Measurements from ENCODE around the gene SDCBP2. TPM values are rescaled to one million over a fixed set of nuclear protein-coding genes. Genes with fewer than 3 reads are reported as not detected.
A peak's percentile ranks its signal among the peaks of the same experiment; 100 is the strongest.

SDCBP2 gene
- total and polyA plus RNA-seq, 2 of the 8 experiments (the other 6 are each of a cell fraction or from before 2014, with no cell fraction given): 4.2 to 6.7 TPM

DNA sequence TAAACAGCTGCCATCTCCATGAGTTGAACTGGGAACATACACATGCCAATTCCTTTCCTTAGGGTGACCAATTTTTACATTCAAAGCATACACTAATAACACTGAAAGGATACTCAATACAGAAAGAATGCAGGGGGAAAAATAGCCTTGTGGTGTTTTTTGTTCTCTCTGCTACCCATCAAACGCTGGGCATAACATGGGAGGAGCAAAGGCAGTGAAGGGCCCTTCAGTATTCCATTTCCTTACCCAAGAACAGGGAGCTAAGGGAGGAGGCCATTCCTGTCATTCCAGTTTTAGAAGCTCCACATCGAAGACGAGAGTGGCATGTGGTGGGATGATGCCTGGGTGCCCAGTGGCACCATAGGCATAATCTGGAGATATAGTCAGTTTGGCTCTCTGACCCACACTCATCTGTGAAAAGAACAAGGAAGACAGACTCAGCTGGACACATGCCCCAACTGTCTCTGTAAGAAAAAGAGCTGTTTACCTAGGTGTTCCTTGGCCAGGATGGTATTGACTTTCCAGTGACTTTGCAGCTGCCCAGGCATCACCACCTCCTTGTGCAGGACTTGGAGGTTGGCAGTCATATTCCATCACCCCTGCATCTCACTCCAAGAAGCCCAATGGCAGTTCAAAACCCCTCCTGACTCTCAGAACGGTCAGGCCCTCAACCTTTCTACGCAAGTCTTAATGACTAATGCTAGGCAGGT is 43.0 kb upstream of the SDCBP2 start:
- ChIA-PET CTCF (ENCODE audit: partially characterized antibody) (interaction anchor here (0.8 to 1.7 kb wide), 5 partner anchors 10 to 97 kb away, joined by 3 to 5 read pairs (median 3); no protein-coding TSS in a partner anchor), POLR2A (ENCODE audit: partially characterized antibody) (interaction anchor here (1.0 kb wide), 2 partner anchors 11 to 20 kb away, joined by 3 read pairs; no protein-coding TSS in a partner anchor)
- Histone ChIP-seq H3K4ac (replicated peaks; ENCODE audit: insufficient read length, low read depth, low read length) (no peak overlapping the region), H3K9me3 (ENCODE audit: insufficient read depth in 2 of 2, low read depth in 1 of 2, low read length in 1 of 2) (no peaks in the 10 kb centered on the region), H3K9ac (replicated peaks in 1 of 4; ENCODE audit: extremely low read depth in 1 of 4, low read depth in 3 of 4, low read length in 3 of 4) (no peak overlapping the region), H3K4me2 (ENCODE audit: insufficient read depth in 1 of 2, low read depth in 2 of 2, low read length in 2 of 2) (no peak overlapping the region), H2BK5ac (ENCODE audit: low read depth, low read length) (no peak overlapping the region), H3K27me3 (replicated peaks in 1 of 4; ENCODE audit: control insufficient read depth in 3 of 4, extremely low read depth in 1 of 4, insufficient read depth in 3 of 4, low read length in 3 of 4) (no peaks in the 10 kb centered on the region), H3K23ac (ENCODE audit: insufficient read length) (no peak overlapping the region), H3K23me2 (ENCODE audit: low read depth, low read length) (no peaks in the 10 kb centered on the region), H3K56ac (replicated peaks; ENCODE audit: insufficient read length, low read depth, low read length) (no peak overlapping the region), H3K79me1 (ENCODE audit: low read depth, low read length) (peaks cover 10% of the 10 kb centered on the region; the same call in 1 of the 2 replicates), H2BK120ac (replicated peaks; ENCODE audit: low read depth, low read length) (no peak overlapping the region), H4K20me1 (replicated peaks in 1 of 2; ENCODE audit: control insufficient read depth in 1 of 2, insufficient read depth in 2 of 2, low read length in 2 of 2) (peaks cover 8 to 24% of the 10 kb centered on the region in 2 experiments), H2AK5ac (ENCODE audit: low read depth, low read length) (no peak overlapping the region), H3K4me1 (replicated peaks in 1 of 4; ENCODE audit: control insufficient read depth in 3 of 4, insufficient read depth in 4 of 4, low read length in 3 of 4) (peaks cover 0 to 9% (median 0%) of the 10 kb centered on the region in 4 experiments; a peak in 2 of 7 replicates), H2AFZ (ENCODE audit: low read length) (no peak overlapping the region), H4K91ac (replicated peaks; ENCODE audit: insufficient read length, low read length) (no peak overlapping the region), H4K8ac (ENCODE audit: extremely low read depth, insufficient read depth, low read length) (no peak overlapping the region), H3K27ac (ENCODE audit: low read depth, low read length) (no peak overlapping the region), H3K4me3 (ENCODE audit: extremely low read depth in 1 of 4, insufficient read depth in 2 of 4, low read depth in 3 of 4, low read length in 4 of 4) (no peak overlapping the region), H3K18ac (ENCODE audit: extremely low read depth, low read length) (no peak overlapping the region), H3K14ac (ENCODE audit: insufficient read length) (no peak overlapping the region), H2BK12ac (ENCODE audit: low read depth, low read length) (no peak overlapping the region), H2BK20ac (ENCODE audit: low read length) (no peak overlapping the region), H3K79me2 (ENCODE audit: control insufficient read depth in 1 of 2, insufficient read depth in 2 of 2, low read length in 2 of 2) (peaks cover 0 to 31% of the 10 kb centered on the region in 2 experiments; a peak in 3 of 4 replicates), H2BK15ac (ENCODE audit: low read length) (no peak overlapping the region), H3K36me3 (ENCODE audit: control insufficient read depth in 2 of 4, insufficient read depth in 4 of 4, low read length in 3 of 4) (peaks cover 6 to 47% (median 21%) of the 10 kb centered on the region in 4 experiments), H4K5ac (ENCODE audit: insufficient read length, low read depth, low read length) (no peak overlapping the region)
- FAIRE-seq (no peak), DNase-seq (ENCODE audit: low read depth in 1 of 2, low spot score in 2 of 2) (peak in 1 of 2 experiments; percentile 3)
- 92% methylated on average over 5 of the region's 5 CpGs; no CpG with 5 or more reads in 1 of the 2 experiments for WGBS, 2 experiments (ENCODE audit: extremely low coverage in 1 of 2, insufficient coverage in 1 of 2, insufficient read length in 1 of 2, insufficient replicate concordance in 2 of 2, low coverage in 1 of 2, low lambda C conversion rate in 2 of 2, missing lambda C conversion rate in 1 of 2)
- TF ChIP-seq, protein P1, sequence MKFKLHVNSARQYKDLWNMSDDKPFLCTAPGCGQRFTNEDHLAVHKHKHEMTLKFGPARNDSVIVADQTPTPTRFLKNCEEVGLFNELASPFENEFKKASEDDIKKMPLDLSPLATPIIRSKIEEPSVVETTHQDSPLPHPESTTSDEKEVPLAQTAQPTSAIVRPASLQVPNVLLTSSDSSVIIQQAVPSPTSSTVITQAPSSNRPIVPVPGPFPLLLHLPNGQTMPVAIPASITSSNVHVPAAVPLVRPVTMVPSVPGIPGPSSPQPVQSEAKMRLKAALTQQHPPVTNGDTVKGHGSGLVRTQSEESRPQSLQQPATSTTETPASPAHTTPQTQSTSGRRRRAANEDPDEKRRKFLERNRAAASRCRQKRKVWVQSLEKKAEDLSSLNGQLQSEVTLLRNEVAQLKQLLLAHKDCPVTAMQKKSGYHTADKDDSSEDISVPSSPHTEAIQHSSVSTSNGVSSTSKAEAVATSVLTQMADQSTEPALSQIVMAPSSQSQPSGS (IDR thresholded peaks at IDR 0.05; ENCODE audit: low read length): no peak
- no peak for TF ChIP-seq SP1 (IDR thresholded peaks at IDR 0.05; ENCODE audit: low read depth, low read length)
- TF ChIP-seq RAD21 (IDR thresholded peaks at IDR 0.05 in 1 of 2, conservative IDR thresholded peaks at IDR 0.05 in 1 of 2; ENCODE audit: low read depth in 2 of 2, low read length in 2 of 2): no peak
- TF ChIP-seq TAF7 (optimal IDR thresholded peaks at IDR 0.05; ENCODE audit: borderline replicate concordance, low read depth, low read length): no peak
- TF ChIP-seq CBX8 (IDR thresholded peaks at IDR 0.05; ENCODE audit: borderline replicate concordance, low read depth, low read length): no peak
- no peak for TF ChIP-seq TEAD4 (IDR thresholded peaks at IDR 0.05; ENCODE audit: low read depth, low read length)
- TF ChIP-seq EP300 (IDR thresholded peaks at IDR 0.05; ENCODE audit: borderline replicate concordance in 1 of 2, low read depth in 2 of 2, low read length in 2 of 2): no peak
- TF ChIP-seq CTBP2 (IDR thresholded peaks at IDR 0.05; ENCODE audit: borderline replicate concordance, insufficient read depth, insufficient read length, low read length): no peak
- no peak for TF ChIP-seq HDAC6 (IDR thresholded peaks at IDR 0.05; ENCODE audit: low read depth, low read length)

Data from H1 (cell line).